ENCODE data around the gene STAM2.

- TF ChIP-seq CTCF (conservative IDR thresholded peaks at IDR 0.05; ENCODE audit: low read depth, low read length) = no peak
- TF ChIP-seq EZH2phosphoT487 (IDR thresholded peaks at IDR 0.05; ENCODE audit: borderline replicate concordance, low read length) = peak; percentile 32; the same call in 1 of the 2 replicates
Observed at GRCh38 chr2:152099367-152100050, 76.1 kb downstream of the STAM2 start.
